Neutrophil (primary cell): ENCODE data around the gene PRTN3.

ENCODE experiments used
- H3K27ac ChIP-seq: fragments of 200-600 bp; sonication (generic); 2 replicates; pipeline ENCODE4 v1.5.1; 2016; ENCODE audit warnings: mild to moderate bottlenecking, moderate library complexity
- H3K27me3 ChIP-seq: fragments of 200-600 bp; sonication (generic); 2 replicates; pipeline ENCODE4 v1.6.0; 2016; ENCODE audit warnings: mild to moderate bottlenecking
- H3K36me3 ChIP-seq: fragments of 200-600 bp; sonication (generic); 2 replicates; pipeline ENCODE4 v1.5.1; 2017
- H3K4me1 ChIP-seq, 2 experiments: fragments of 200-600 bp in 1 of 2; sonication (generic) in 1 of 2; 1 replicate in 1 of 2; 2 replicates in 1 of 2; pipeline versions ENCODE4 v1.5.1 to v1.6.1; 2013 to 2016; ENCODE audit warnings: low read depth in 1 of 2, low read length in 1 of 2, mild to moderate bottlenecking in 1 of 2, moderate library complexity in 1 of 2; ENCODE audit not compliant: control insufficient read depth in 1 of 2, insufficient read depth in 1 of 2
- H3K4me3 ChIP-seq, 2 experiments: fragments of 200-600 bp in 1 of 2; sonication (generic) in 1 of 2; 1 replicate in 1 of 2; 2 replicates in 1 of 2; pipeline ENCODE4 v1.5.1; 2013 to 2016; ENCODE audit warnings: low read depth in 1 of 2, low read length in 1 of 2, mild to moderate bottlenecking in 1 of 2, moderate library complexity in 1 of 2
- H3K9me3 ChIP-seq: fragments of 200-600 bp; sonication (generic); 2 replicates; pipeline ENCODE4 v1.5.1; 2016
- CTCF ChIP-seq: fragments of 200-600 bp; sonication (generic); IDR thresholded peaks from 2 replicates; pipeline ENCODE4 v1.5.1; 2016; ENCODE audit warnings: antibody characterized with exemption

PRTN3 gene

GRCh38 chr19:801861-802497 is 38.8 kb upstream of the PRTN3 start:
- H3K36me3 ChIP-seq = peaks cover 47% of the 10 kb centered on the region
- peaks cover 35 to 36% of the 10 kb centered on the region in 2 experiments for H3K4me1 ChIP-seq
- H3K27me3 ChIP-seq = no peaks in the 10 kb centered on the region
- H3K4me3 ChIP-seq = no peak overlapping the region
- H3K9me3 ChIP-seq = no peaks in the 10 kb centered on the region
- TF ChIP-seq CTCF = no peak
- H3K27ac ChIP-seq = no peak overlapping the region

GRCh38 chr19:802498-803098 is 38.2 kb upstream of the PRTN3 start:
- no peaks in the 10 kb centered on the region for H3K27me3 ChIP-seq
- no peak overlapping the region for H3K4me3 ChIP-seq
- peaks cover 35 to 36% of the 10 kb centered on the region in 2 experiments for H3K4me1 ChIP-seq
- TF ChIP-seq CTCF = no peak
- peaks cover 53% of the 10 kb centered on the region for H3K36me3 ChIP-seq
- H3K27ac ChIP-seq = no peak overlapping the region
- no peaks in the 10 kb centered on the region for H3K9me3 ChIP-seq

GRCh38 chr19:803099-803561 is 37.7 kb upstream of the PRTN3 start:
- H3K27ac ChIP-seq = no peak overlapping the region
- peaks cover 58% of the 10 kb centered on the region for H3K36me3 ChIP-seq
- TF ChIP-seq CTCF = no peak
- H3K9me3 ChIP-seq = no peaks in the 10 kb centered on the region
- no peak overlapping the region for H3K4me3 ChIP-seq
- H3K4me1 ChIP-seq = peaks cover 34 to 35% of the 10 kb centered on the region in 2 experiments
- H3K27me3 ChIP-seq = no peaks in the 10 kb centered on the region

- Histone ChIP-seq H3K4me1 (peaks cover 26 to 28% of the 10 kb centered on the region in 2 experiments), H3K4me3 (no peak overlapping the region), H3K9me3 (no peaks in the 10 kb centered on the region), H3K27me3 (no peaks in the 10 kb centered on the region), H3K27ac (no peak overlapping the region), H3K36me3 (peaks cover 66% of the 10 kb centered on the region)
- no peak for TF ChIP-seq CTCF
Measured at GRCh38 chr19:803686-804418, 36.9 kb upstream of the PRTN3 start.

- TF ChIP-seq CTCF = no peak
- H3K4me3 ChIP-seq = no peak overlapping the region
- peaks cover 73% of the 10 kb centered on the region for H3K36me3 ChIP-seq
- H3K27ac ChIP-seq = no peak overlapping the region
- H3K9me3 ChIP-seq = no peaks in the 10 kb centered on the region
- H3K4me1 ChIP-seq = peaks cover 19 to 20% of the 10 kb centered on the region in 2 experiments
- no peaks in the 10 kb centered on the region for H3K27me3 ChIP-seq
Measured at GRCh38 chr19:804419-805165, 36.2 kb upstream of the PRTN3 start.
